Adipocyte (in vitro differentiated cells): Measurements from ENCODE around the gene SHISA4.

Experiments
- DNase-seq: peaks from one replicate; pipeline ENCODE4 v3.0.0-alpha.2; 2015; ENCODE audit warnings: low read depth
- H3K27me3 ChIP-seq: replicated peaks from 2 replicates; pipeline ENCODE4 v1.7.0; 2013; ENCODE audit warnings: mild to moderate bottlenecking, low read length, moderate library complexity; ENCODE audit not compliant: control insufficient read depth, insufficient read depth
- H3K36me3 ChIP-seq: 2 replicates; pipeline ENCODE4 v1.7.0; 2013; ENCODE audit warnings: low read length, mild to moderate bottlenecking, moderate library complexity; ENCODE audit not compliant: control insufficient read depth, insufficient read depth, severe bottlenecking
- H3K4me1 ChIP-seq: 2 replicates; pipeline ENCODE4 v1.7.0; 2013; ENCODE audit warnings: mild to moderate bottlenecking, low read length, moderate library complexity; ENCODE audit not compliant: control insufficient read depth, insufficient read depth
- H3K4me3 ChIP-seq: 2 replicates; pipeline ENCODE4 v1.7.0; 2013; ENCODE audit warnings: mild to moderate bottlenecking, low read length, moderate library complexity
- H3K9ac ChIP-seq: 2 replicates; pipeline ENCODE4 v1.7.0; 2013; ENCODE audit warnings: mild to moderate bottlenecking, low read length, moderate library complexity
- H3K9me3 ChIP-seq: 2 replicates; pipeline ENCODE4 v1.7.0; 2013; ENCODE audit warnings: mild to moderate bottlenecking, low read length, moderate library complexity; ENCODE audit not compliant: control insufficient read depth

The SHISA4 gene

GRCh38 chr1:201882665-201883132, 6.0 kb upstream of the SHISA4 start:
- DNase-seq = peak; percentile 50
- no peak overlapping the region for H3K4me3 ChIP-seq

GRCh38 chr1:201883266-201883665, 5.4 kb upstream of the SHISA4 start:
- no peaks in the 10 kb centered on the region for H3K27me3 ChIP-seq
- no peak overlapping the region for H3K4me3 ChIP-seq
- no peak overlapping the region for H3K9ac ChIP-seq
- no peaks in the 10 kb centered on the region for H3K36me3 ChIP-seq
- no peaks in the 10 kb centered on the region for H3K9me3 ChIP-seq
- no peak for DNase-seq
- H3K4me1 ChIP-seq = peaks cover 40% of the 10 kb centered on the region

More at GRCh38 chr1:201882665-201883132, 6.0 kb upstream of the SHISA4 start:
- Histone ChIP-seq H3K9ac (no peak overlapping the region), H3K36me3 (no peaks in the 10 kb centered on the region), H3K9me3 (no peaks in the 10 kb centered on the region), H3K27me3 (no peaks in the 10 kb centered on the region), H3K4me1 (peaks cover 34% of the 10 kb centered on the region)

GRCh38 chr1:201883786-201884185, 4.9 kb upstream of the SHISA4 start:
- peak; percentile 45 for DNase-seq
- Histone ChIP-seq H3K9me3 (no peaks in the 10 kb centered on the region), H3K9ac (peak overlapping the region; percentile 24), H3K36me3 (no peaks in the 10 kb centered on the region), H3K27me3 (no peaks in the 10 kb centered on the region), H3K4me1 (peaks cover 41% of the 10 kb centered on the region), H3K4me3 (peak overlapping the region; percentile 8)

GRCh38 chr1:201884425-201884824, 4.3 kb upstream of the SHISA4 start:
- H3K27me3 ChIP-seq = no peaks in the 10 kb centered on the region
- peaks cover 43% of the 10 kb centered on the region for H3K4me1 ChIP-seq
- peak overlapping the region; percentile 24 for H3K9ac ChIP-seq
- H3K4me3 ChIP-seq = peak overlapping the region; percentile 8
- no peak for DNase-seq
- no peaks in the 10 kb centered on the region for H3K9me3 ChIP-seq
- no peaks in the 10 kb centered on the region for H3K36me3 ChIP-seq

GRCh38 chr1:201885531-201886075, 3.1 kb upstream of the SHISA4 start:
- Histone ChIP-seq H3K9ac (no peak overlapping the region), H3K4me3 (no peak overlapping the region), H3K9me3 (no peaks in the 10 kb centered on the region), H3K4me1 (peaks cover 49% of the 10 kb centered on the region), H3K27me3 (no peaks in the 10 kb centered on the region), H3K36me3 (no peaks in the 10 kb centered on the region)
- DNase-seq = peak; percentile 37

GRCh38 chr1:201886103-201886885, 2.4 kb upstream of the SHISA4 start:
- Histone ChIP-seq H3K4me3 (no peak overlapping the region), H3K9ac (no peak overlapping the region), H3K36me3 (no peaks in the 10 kb centered on the region), H3K4me1 (peaks cover 52% of the 10 kb centered on the region), H3K27me3 (no peaks in the 10 kb centered on the region), H3K9me3 (no peaks in the 10 kb centered on the region)
- DNase-seq = no peak

GRCh38 chr1:201887116-201887866, 1.4 kb upstream of the SHISA4 start:
- Histone ChIP-seq H3K9ac (no peak overlapping the region), H3K36me3 (peaks cover 2% of the 10 kb centered on the region), H3K4me1 (peaks cover 52% of the 10 kb centered on the region), H3K4me3 (no peak overlapping the region), H3K27me3 (no peaks in the 10 kb centered on the region), H3K9me3 (no peaks in the 10 kb centered on the region)
- DNase-seq = no peak

- Histone ChIP-seq H3K9ac (peak overlapping the region; percentile 86), H3K27me3 (no peaks in the 10 kb centered on the region), H3K4me3 (peak overlapping the region; percentile 85), H3K4me1 (peaks cover 33% of the 10 kb centered on the region), H3K9me3 (no peaks in the 10 kb centered on the region), H3K36me3 (peaks cover 2% of the 10 kb centered on the region)
- peak; percentile 12 for DNase-seq
These were observed 631 bp downstream of the SHISA4 start for GRCh38 chr1:201889090-201889968.

- peaks cover 28% of the 10 kb centered on the region for H3K4me1 ChIP-seq
- H3K36me3 ChIP-seq = peaks cover 2% of the 10 kb centered on the region
- no peaks in the 10 kb centered on the region for H3K27me3 ChIP-seq
- H3K4me3 ChIP-seq = peak overlapping the region; percentile 85
- H3K9ac ChIP-seq = no peak overlapping the region
- H3K9me3 ChIP-seq = no peaks in the 10 kb centered on the region
- no peak for DNase-seq
These were observed 1.5 kb downstream of the SHISA4 start for GRCh38 chr1:201890223-201890622.

- H3K4me3 ChIP-seq = no peak overlapping the region
- peaks cover 21% of the 10 kb centered on the region for H3K4me1 ChIP-seq
- H3K36me3 ChIP-seq = peaks cover 2% of the 10 kb centered on the region
- H3K9ac ChIP-seq = no peak overlapping the region
- H3K27me3 ChIP-seq = no peaks in the 10 kb centered on the region
- no peaks in the 10 kb centered on the region for H3K9me3 ChIP-seq
- DNase-seq = no peak
These were observed 2.2 kb downstream of the SHISA4 start for GRCh38 chr1:201890806-201891450.
